Transverse colon (tissue), 4 donors: ENCODE measurements around the gene NKD1. TPM values are rescaled to one million over a fixed set of nuclear protein-coding genes. Genes with fewer than 3 reads are reported as not detected.

ENCODE experiments used
- DNase-seq: peaks from one replicate; pipeline ENCODE4 v3.0.0-alpha.2; 2019
- H3K27ac ChIP-seq, 4 donors: fragments of 200-600 bp; sonication (generic); 2 replicates each; pipeline ENCODE4 v1.5.1; 2016 to 2018; ENCODE audit warnings: inconsistent platforms in 4 of 4
- H3K27me3 ChIP-seq: fragments of 200-600 bp; sonication (generic); 2 replicates; pipeline ENCODE4 v1.5.1; 2017; ENCODE audit warnings: inconsistent platforms
- H3K36me3 ChIP-seq, 4 donors: fragments of 200-600 bp; sonication (generic); 2 replicates each; pipeline ENCODE4 v1.5.1; 2017 to 2019; ENCODE audit warnings: inconsistent platforms in 4 of 4
- H3K4me1 ChIP-seq, 4 donors: fragments of 200-600 bp; sonication (generic); 2 replicates each; pipeline ENCODE4 v1.5.1; 2017 to 2020; ENCODE audit warnings: inconsistent platforms in 4 of 4
- H3K4me3 ChIP-seq, 4 donors: fragments of 200-600 bp; sonication (generic); 1 replicate in 1 of 4; 2 replicates in 3 of 4; pipeline versions ENCODE4 v1.5.1 to v1.6.1; 2017 to 2019; ENCODE audit warnings: inconsistent platforms in 4 of 4
- H3K9me3 ChIP-seq, 2 donors: fragments of 200-600 bp; sonication (generic); 2 replicates each; pipeline ENCODE4 v1.5.1; 2017 to 2019; ENCODE audit warnings: inconsistent platforms in 2 of 2
- EP300 ChIP-seq: sonication (generic); formaldehyde crosslinking; IDR thresholded peaks from one replicate; pipeline ENCODE4 v1.6.1; 2017; ENCODE audit warnings: antibody characterized with exemption, low read depth
- POLR2A ChIP-seq: fragments of 450-650 bp; IDR thresholded peaks from one replicate; pipeline ENCODE4 v1.6.1; 2016; ENCODE audit warnings: antibody characterized with exemption, mild to moderate bottlenecking, moderate library complexity
- POLR2AphosphoS5 ChIP-seq, 3 donors: sonication (generic); formaldehyde crosslinking; IDR thresholded peaks; one replicate each; pipeline ENCODE4 v1.6.1; 2016; ENCODE audit warnings: antibody characterized with exemption in 3 of 3
- WGBS, 2 donors: methylation state at CpG; one replicate each; pipeline ENCODE4 v1.1.5; 2018; ENCODE audit warnings: low coverage in 1 of 2; 5-methylcytosine and 5-hydroxymethylcytosine counted together
- in situ Hi-C, 4 donors: fragments of 200-750 bp; cut with MboI; loops; one replicate each; pipeline versions ENCODE4 v1.15.0 to v1.15.1; 2017; ENCODE audit warnings: low sequenced_read_pairs in 3 of 4, low pct_ligation_motif_present in 1 of 4, low pct_unique_long_range_greater_than_20kb in 1 of 4
- intact Hi-C: fragments of 100-400 bp; cut with DNase I; formaldehyde crosslinking; loops from one replicate; pipeline ENCODE4 v1.15.1; 2023; ENCODE audit warnings: low total_unique reads
- total RNA-seq, 4 donors: library from RNA; depleted of rRNA; stranded (reverse); fragments of >200 nt; gene quantifications; one replicate each; pipeline ENCODE4 v1.1.0, GENCODE V29; 2016
- TF ChIP-seq, protein P1 (sequence below), 5 experiments: fragments of 200-600 bp in 3 of 5; fragments of 450-650 bp in 2 of 5; sonication (generic) in 3 of 5; IDR thresholded peaks; 1 replicate in 2 of 5; 2 replicates in 3 of 5; pipeline ENCODE4 v1.5.1; 2016 to 2017; ENCODE audit warnings: antibody characterized with exemption in 5 of 5, inconsistent platforms in 3 of 5, mild to moderate bottlenecking in 2 of 5, moderate library complexity in 1 of 5

The NKD1 gene
- total RNA-seq, 4 donors from 2014 or later: 1.7 to 98.1 (median 2.5) TPM

- no peaks in the 10 kb centered on the region for H3K27me3 ChIP-seq
- H3K27ac ChIP-seq: peak overlapping the region; percentile 55 to 86 (median 80)
- in situ Hi-C loops: no loop called here
- no peaks in the 10 kb centered on the region for H3K36me3 ChIP-seq
- intact Hi-C loops: no loop called here
- peaks cover 11 to 47% (median 19%) of the 10 kb centered on the region in 4 donors for H3K4me1 ChIP-seq
- DNase-seq: no peak
- TF ChIP-seq EP300 (no peak), POLR2A (no peak), POLR2AphosphoS5 (IDR thresholded peaks at IDR 0.05) (no peak)
- TF ChIP-seq, protein P1, sequence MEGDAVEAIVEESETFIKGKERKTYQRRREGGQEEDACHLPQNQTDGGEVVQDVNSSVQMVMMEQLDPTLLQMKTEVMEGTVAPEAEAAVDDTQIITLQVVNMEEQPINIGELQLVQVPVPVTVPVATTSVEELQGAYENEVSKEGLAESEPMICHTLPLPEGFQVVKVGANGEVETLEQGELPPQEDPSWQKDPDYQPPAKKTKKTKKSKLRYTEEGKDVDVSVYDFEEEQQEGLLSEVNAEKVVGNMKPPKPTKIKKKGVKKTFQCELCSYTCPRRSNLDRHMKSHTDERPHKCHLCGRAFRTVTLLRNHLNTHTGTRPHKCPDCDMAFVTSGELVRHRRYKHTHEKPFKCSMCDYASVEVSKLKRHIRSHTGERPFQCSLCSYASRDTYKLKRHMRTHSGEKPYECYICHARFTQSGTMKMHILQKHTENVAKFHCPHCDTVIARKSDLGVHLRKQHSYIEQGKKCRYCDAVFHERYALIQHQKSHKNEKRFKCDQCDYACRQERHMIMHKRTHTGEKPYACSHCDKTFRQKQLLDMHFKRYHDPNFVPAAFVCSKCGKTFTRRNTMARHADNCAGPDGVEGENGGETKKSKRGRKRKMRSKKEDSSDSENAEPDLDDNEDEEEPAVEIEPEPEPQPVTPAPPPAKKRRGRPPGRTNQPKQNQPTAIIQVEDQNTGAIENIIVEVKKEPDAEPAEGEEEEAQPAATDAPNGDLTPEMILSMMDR (IDR thresholded peaks at IDR 0.05): peak in 2 of 5 experiments; percentile 11 to 12
- 67 to 84% methylated on average over 3 to 5 of the region's 5 CpGs for WGBS, 2 donors
- no peaks in the 10 kb centered on the region for H3K9me3 ChIP-seq
- no peak overlapping the region for H3K4me3 ChIP-seq
These were observed 61.3 kb downstream of the NKD1 start for GRCh38 chr16:50609471-50609870.

- H3K27ac ChIP-seq: peak overlapping the region; percentile 55 to 86 (median 80)
- no peaks in the 10 kb centered on the region for H3K36me3 ChIP-seq
- H3K9me3 ChIP-seq: no peaks in the 10 kb centered on the region
- H3K4me3 ChIP-seq: no peak overlapping the region
- DNase-seq: no peak
- TF ChIP-seq POLR2A: no peak
- TF ChIP-seq, protein P1 (IDR thresholded peaks at IDR 0.05): peak in 1 of 5 experiments; percentile 17
- no peak for TF ChIP-seq POLR2AphosphoS5 (IDR thresholded peaks at IDR 0.05)
- TF ChIP-seq EP300: no peak
- H3K27me3 ChIP-seq: no peaks in the 10 kb centered on the region
- WGBS, 2 donors: 71 to 85% methylated on average over 7 to 21 of the region's 21 CpGs
- H3K4me1 ChIP-seq: peaks cover 10 to 53% (median 21%) of the 10 kb centered on the region in 4 donors
- in situ Hi-C loops: no loop called here
- intact Hi-C loops: no loop called here
These were observed 62.4 kb downstream of the NKD1 start for GRCh38 chr16:50610331-50611262.

GRCh38 chr16:50611332-50611934, 63.2 kb downstream of the NKD1 start:
- Histone ChIP-seq H3K36me3 (no peaks in the 10 kb centered on the region), H3K4me1 (peaks cover 14 to 62% (median 25%) of the 10 kb centered on the region in 4 donors), H3K4me3 (no peak overlapping the region), H3K9me3 (no peaks in the 10 kb centered on the region), H3K27ac (peak overlapping the region; percentile 55 to 86 (median 80)), H3K27me3 (no peaks in the 10 kb centered on the region)
- no peak for DNase-seq
- TF ChIP-seq, protein P1 (IDR thresholded peaks at IDR 0.05): no peak
- TF ChIP-seq POLR2A: no peak
- no peak for TF ChIP-seq POLR2AphosphoS5 (IDR thresholded peaks at IDR 0.05)
- TF ChIP-seq EP300: no peak
- intact Hi-C loops (no loop called here), in situ Hi-C loops (no loop called here)
- WGBS, 2 donors: 89% methylated on average over 9 of the region's 9 CpGs; no CpG with 5 or more reads in 1 of the 2 donors
